T-helper 9 cell (primary cell): Measurements from ENCODE around the gene KIF3A.
A peak's percentile ranks its signal among the peaks of the same experiment; 100 is the strongest.
"Not testable (repeated sequence)": the region's sequence is repeated elsewhere in the genome, so short reads cannot be mapped to it uniquely, and the experiment has no call there.

Source experiments
- DNase-seq: peaks from one replicate; pipeline ENCODE4 v3.0.0-alpha.2; 2020

KIF3A gene

GRCh38 chr5:132714456-132715307 lies 22.7 kb downstream of the KIF3A start:
- DNase-seq = no peak

GRCh38 chr5:132708645-132709044 lies 28.7 kb downstream of the KIF3A start:
- no peak for DNase-seq

- DNase-seq = no peak
These were observed 32.5 kb downstream of the KIF3A start for GRCh38 chr5:132704875-132705274.

GRCh38 chr5:132695956-132696355 lies 41.4 kb downstream of the KIF3A start:
- DNase-seq = no peak

GRCh38 chr5:132692632-132692967 lies 44.7 kb downstream of the KIF3A start:
- no peak for DNase-seq

GRCh38 chr5:132691755-132692631 lies 45.4 kb downstream of the KIF3A start:
- DNase-seq = not testable (repeated sequence)

- no peak for DNase-seq
These were observed 47.2 kb downstream of the KIF3A start for GRCh38 chr5:132690156-132690555.

GRCh38 chr5:132689513-132689912 lies 47.8 kb downstream of the KIF3A start:
- no peak for DNase-seq

- no peak for DNase-seq
These were observed 48.6 kb downstream of the KIF3A start for GRCh38 chr5:132688536-132689339.

GRCh38 chr5:132687995-132688394 lies 49.4 kb downstream of the KIF3A start:
- DNase-seq = peak; percentile 11

- DNase-seq = no peak
These were observed 51.2 kb downstream of the KIF3A start for GRCh38 chr5:132686193-132686592.

GRCh38 chr5:132684922-132685720 lies 52.2 kb downstream of the KIF3A start:
- no peak for DNase-seq

- DNase-seq = no peak
These were observed 52.9 kb downstream of the KIF3A start for GRCh38 chr5:132684491-132684890.

- DNase-seq = no peak
These were observed 55.4 kb downstream of the KIF3A start for GRCh38 chr5:132681983-132682382.

- DNase-seq = no peak
These were observed 55.9 kb downstream of the KIF3A start for GRCh38 chr5:132681476-132681831.

GRCh38 chr5:132680780-132681475 lies 56.4 kb downstream of the KIF3A start:
- no peak for DNase-seq

GRCh38 chr5:132679717-132680380 lies 57.5 kb downstream of the KIF3A start:
- DNase-seq = no peak

GRCh38 chr5:132679166-132679565 lies 58.2 kb downstream of the KIF3A start:
- no peak for DNase-seq

- DNase-seq = no peak
These were observed 58.6 kb downstream of the KIF3A start for GRCh38 chr5:132678735-132679134.

GRCh38 chr5:132677682-132678400 lies 59.5 kb downstream of the KIF3A start:
- DNase-seq = no peak
